SK-N-SH treated with all-trans-retinoic acid at 6 μM for 48 hours (cell line): ENCODE data around the gene NUP210L.

Experiments used
- ATAC-seq: fragments of 200-7000 bp; cut with Tn5 transposase; 3 replicates; pipeline ENCODE4 v1.9.1; 2020; ENCODE audit warnings: mild to moderate bottlenecking, moderate library complexity
- ARNTL ChIP-seq: fragments of 450-650 bp; formaldehyde crosslinking; IDR thresholded peaks from 2 replicates; pipeline ENCODE4 v1.5.0; 2020; ENCODE audit warnings: low read depth, mild to moderate bottlenecking, moderate library complexity, borderline replicate concordance
- BACH2 ChIP-seq: fragments of 250-450 bp; sonication (Bioruptor Pico); IDR thresholded peaks from 2 replicates; pipeline ENCODE4 v1.9.0; 2021; ENCODE audit warnings: mild to moderate bottlenecking, borderline replicate concordance
- CREB5 ChIP-seq: fragments of 250-450 bp; sonication (Bioruptor Pico); IDR thresholded peaks from 2 replicates; pipeline ENCODE4 v1.5.1; 2020; ENCODE audit warnings: low read depth, mild to moderate bottlenecking, moderate library complexity
- CSRNP3 ChIP-seq: fragments of 250-450 bp; sonication (Bioruptor Pico); IDR thresholded peaks from 2 replicates; pipeline ENCODE4 v1.5.1; 2021; ENCODE audit warnings: mild to moderate bottlenecking, moderate library complexity
- ESRRG ChIP-seq: fragments of 250-450 bp; sonication (Bioruptor Pico); IDR thresholded peaks from 2 replicates; pipeline ENCODE4 v1.6.1; 2021; ENCODE audit warnings: mild to moderate bottlenecking
- GLIS3 ChIP-seq: fragments of 250-450 bp; sonication (Bioruptor Pico); IDR thresholded peaks from 2 replicates; pipeline ENCODE4 v1.5.0; 2020; ENCODE audit warnings: mild to moderate bottlenecking, moderate library complexity
- PATZ1 ChIP-seq: fragments of 250-450 bp; sonication (Bioruptor Pico); IDR thresholded peaks from 2 replicates; pipeline ENCODE4 v1.8.0; 2020; ENCODE audit warnings: mild to moderate bottlenecking, moderate library complexity, borderline replicate concordance
- POU6F1 ChIP-seq: fragments of 250-450 bp; sonication (Bioruptor Pico); IDR thresholded peaks from 2 replicates; pipeline ENCODE4 v1.8.0; 2021; ENCODE audit warnings: low read depth, mild to moderate bottlenecking, moderate library complexity, borderline replicate concordance
- PPARA ChIP-seq: fragments of 250-450 bp; sonication (Bioruptor Pico); IDR thresholded peaks from 2 replicates; pipeline ENCODE4 v1.5.0; 2020; ENCODE audit warnings: mild to moderate bottlenecking, borderline replicate concordance
- SNAI2 ChIP-seq: fragments of 250-450 bp; sonication (Bioruptor Pico); IDR thresholded peaks from 2 replicates; pipeline ENCODE4 v1.5.0; 2020; ENCODE audit warnings: mild to moderate bottlenecking, moderate library complexity
- TCF4 ChIP-seq: fragments of 250-450 bp; sonication (Bioruptor Pico); IDR thresholded peaks from 2 replicates; pipeline ENCODE4 v1.8.0; 2021; ENCODE audit warnings: mild to moderate bottlenecking, moderate library complexity, borderline replicate concordance
- TOX ChIP-seq: fragments of 250-450 bp; sonication (Bioruptor Pico); IDR thresholded peaks from 2 replicates; pipeline ENCODE4 v1.8.0; 2021; ENCODE audit warnings: mild to moderate bottlenecking, moderate library complexity, borderline replicate concordance
- ZFP3 ChIP-seq: fragments of 250-450 bp; sonication (Bioruptor Pico); IDR thresholded peaks from 2 replicates; pipeline ENCODE4 v1.5.0; 2020; ENCODE audit warnings: mild to moderate bottlenecking, moderate library complexity
- ZNF565 ChIP-seq: fragments of 450-650 bp; formaldehyde crosslinking; conservative IDR thresholded peaks from 2 replicates; pipeline ENCODE4 v1.5.0; 2020; ENCODE audit warnings: low read depth, mild to moderate bottlenecking, moderate library complexity

Gene NUP210L

GRCh38 chr1:153946622-153947241, 208.1 kb downstream of the NUP210L start, which contains the start of gene DENND4B:
Gene DENND4B (minus strand): TSS chr1:153946718. CDS start chr1:153944374, 2,344 bp downstream.
- ATAC-seq, result peak; percentile 92
- TF ChIP-seq CREB5 (CRISPR knock-in tag) (no peak), GLIS3 (CRISPR knock-in tag) (peak; percentile 85)

GRCh38 chr1:153945795-153946621, 208.9 kb downstream of the NUP210L start:
- ATAC-seq, result peak; percentile 75
- TF ChIP-seq BACH2 (CRISPR knock-in tag) (no peak), TOX (CRISPR knock-in tag) (no peak), GLIS3 (CRISPR knock-in tag) (no peak), ESRRG (CRISPR knock-in tag) (no peak), ARNTL (CRISPR knock-in tag) (no peak), TCF4 (CRISPR knock-in tag) (no peak)
- TF ChIP-seq, all 23 proteins: peak for 0

- ATAC-seq, result peak; percentile 46
- TF ChIP-seq ZNF565 (CRISPR knock-in tag) (no peak), POU6F1 (CRISPR knock-in tag) (peak; percentile 53; the same call in 1 of the 2 replicates)
Measured at GRCh38 chr1:153945131-153945794, 209.6 kb downstream of the NUP210L start.

GRCh38 chr1:153944827-153945117, 210.1 kb downstream of the NUP210L start:
- no peak for TF ChIP-seq BACH2 (CRISPR knock-in tag)
- TF ChIP-seq, all 23 proteins: peak for 0
- no peak for ATAC-seq

- TF ChIP-seq ESRRG (CRISPR knock-in tag) (no peak), CSRNP3 (CRISPR knock-in tag) (no peak), PPARA (CRISPR knock-in tag) (no peak), TOX (CRISPR knock-in tag) (no peak), ZFP3 (no peak), PATZ1 (no peak), SNAI2 (CRISPR knock-in tag) (no peak), TCF4 (CRISPR knock-in tag) (no peak), GLIS3 (CRISPR knock-in tag) (no peak)
- no peak for ATAC-seq
Measured at GRCh38 chr1:153944005-153944826, 210.7 kb downstream of the NUP210L start.
